NCI-H446 treated with DMSO at 0.1 percent for 48 hours (cell line): ENCODE measurements around the gene MRPL28.
"Not testable (repeated sequence)": the region's sequence is repeated elsewhere in the genome, so short reads cannot be mapped to it uniquely, and the experiment has no call there.

Source experiments
- DNase-seq: peaks from one replicate; lab custom pipeline; 2025; lab: John Stamatoyannopoulos, UW

The MRPL28 gene

GRCh38 chr16:370443-370842 lies at the start of gene MRPL28:
Gene MRPL28, minus strand, starts transcription at chr16:370538. Its CDS starts 320 bp downstream, at chr16:370218.
- peak; percentile 77 for DNase-seq

- DNase-seq: not testable (repeated sequence)
Measured at GRCh38 chr16:415170-415498, 44.8 kb upstream of the MRPL28 start.

GRCh38 chr16:414395-415169 lies 44.2 kb upstream of the MRPL28 start:
- no peak for DNase-seq

- DNase-seq: no peak
Measured at GRCh38 chr16:411576-412265, 41.4 kb upstream of the MRPL28 start.

GRCh38 chr16:410516-411178 lies 40.3 kb upstream of the MRPL28 start:
- no peak for DNase-seq

- DNase-seq: no peak
Measured at GRCh38 chr16:407253-407652, 36.9 kb upstream of the MRPL28 start.

- no peak for DNase-seq
Measured at GRCh38 chr16:405548-406506, 35.5 kb upstream of the MRPL28 start.

- no peak for DNase-seq
Measured at GRCh38 chr16:404971-405486, 34.7 kb upstream of the MRPL28 start.

- peak; percentile 71 for DNase-seq
Measured at GRCh38 chr16:401468-402348, 31.4 kb upstream of the MRPL28 start, which contains the start of gene DECR2. Gene DECR2, plus strand, starts transcription at chr16:401885. Its CDS starts 79 bp downstream, at chr16:401964.

- DNase-seq: no peak
Measured at GRCh38 chr16:400061-400591, 29.8 kb upstream of the MRPL28 start.

GRCh38 chr16:399340-400019 lies 29.1 kb upstream of the MRPL28 start:
- no peak for DNase-seq

GRCh38 chr16:398561-399339 lies 28.4 kb upstream of the MRPL28 start:
- no peak for DNase-seq

- DNase-seq: no peak
Measured at GRCh38 chr16:397736-398332, 27.5 kb upstream of the MRPL28 start.

- no peak for DNase-seq
Measured at GRCh38 chr16:397135-397661, 26.9 kb upstream of the MRPL28 start, which contains the start of gene NME4. Gene NME4, plus strand, starts transcription at chr16:397199. Its CDS starts 24 bp downstream, at chr16:397223.

- peak; percentile 41 for DNase-seq
Measured at GRCh38 chr16:396605-397004, 26.3 kb upstream of the MRPL28 start.

- DNase-seq: no peak
Measured at GRCh38 chr16:396199-396598, 25.9 kb upstream of the MRPL28 start.

GRCh38 chr16:392450-393030 lies 22.2 kb upstream of the MRPL28 start:
- no peak for DNase-seq

GRCh38 chr16:391885-392335 lies 21.6 kb upstream of the MRPL28 start:
- DNase-seq: peak; percentile 9
